AG09319 (cell line): ENCODE results near the gene TBX15.

ENCODE experiments used
- DNase-seq: peaks from one replicate; pipeline ENCODE4 v3.0.0-alpha.2; 2010; ENCODE audit warnings: low read depth; ENCODE audit errors: extremely low read depth
- CTCF ChIP-seq: IDR thresholded peaks from 2 replicates; pipeline ENCODE4 v1.5.1; 2011; ENCODE audit warnings: low read depth, mild to moderate bottlenecking, inconsistent platforms, low read length, moderate library complexity

TBX15 gene

GRCh38 chr1:118902299-118902698, 85.8 kb downstream of the TBX15 start:
- TF ChIP-seq CTCF: no peak

GRCh38 chr1:118900643-118901440, 87.3 kb downstream of the TBX15 start:
- no peak for DNase-seq
- TF ChIP-seq CTCF: no peak

More at GRCh38 chr1:118902299-118902698, 85.8 kb downstream of the TBX15 start:
- DNase-seq: no peak

GRCh38 chr1:118899340-118899739, 88.8 kb downstream of the TBX15 start:
- no peak for DNase-seq
- no peak for TF ChIP-seq CTCF

GRCh38 chr1:118898712-118899111, 89.4 kb downstream of the TBX15 start:
- DNase-seq: no peak
- no peak for TF ChIP-seq CTCF

- no peak for TF ChIP-seq CTCF
- no peak for DNase-seq
Measured at GRCh38 chr1:118896416-118896815, 91.7 kb downstream of the TBX15 start.

- no peak for DNase-seq
- TF ChIP-seq CTCF: no peak
Measured at GRCh38 chr1:118894836-118895235, 93.3 kb downstream of the TBX15 start.

GRCh38 chr1:118890851-118891384, 97.2 kb downstream of the TBX15 start:
- no peak for DNase-seq
- TF ChIP-seq CTCF: no peak
